Measurements from ENCODE around the gene DOK7.

DNA sequence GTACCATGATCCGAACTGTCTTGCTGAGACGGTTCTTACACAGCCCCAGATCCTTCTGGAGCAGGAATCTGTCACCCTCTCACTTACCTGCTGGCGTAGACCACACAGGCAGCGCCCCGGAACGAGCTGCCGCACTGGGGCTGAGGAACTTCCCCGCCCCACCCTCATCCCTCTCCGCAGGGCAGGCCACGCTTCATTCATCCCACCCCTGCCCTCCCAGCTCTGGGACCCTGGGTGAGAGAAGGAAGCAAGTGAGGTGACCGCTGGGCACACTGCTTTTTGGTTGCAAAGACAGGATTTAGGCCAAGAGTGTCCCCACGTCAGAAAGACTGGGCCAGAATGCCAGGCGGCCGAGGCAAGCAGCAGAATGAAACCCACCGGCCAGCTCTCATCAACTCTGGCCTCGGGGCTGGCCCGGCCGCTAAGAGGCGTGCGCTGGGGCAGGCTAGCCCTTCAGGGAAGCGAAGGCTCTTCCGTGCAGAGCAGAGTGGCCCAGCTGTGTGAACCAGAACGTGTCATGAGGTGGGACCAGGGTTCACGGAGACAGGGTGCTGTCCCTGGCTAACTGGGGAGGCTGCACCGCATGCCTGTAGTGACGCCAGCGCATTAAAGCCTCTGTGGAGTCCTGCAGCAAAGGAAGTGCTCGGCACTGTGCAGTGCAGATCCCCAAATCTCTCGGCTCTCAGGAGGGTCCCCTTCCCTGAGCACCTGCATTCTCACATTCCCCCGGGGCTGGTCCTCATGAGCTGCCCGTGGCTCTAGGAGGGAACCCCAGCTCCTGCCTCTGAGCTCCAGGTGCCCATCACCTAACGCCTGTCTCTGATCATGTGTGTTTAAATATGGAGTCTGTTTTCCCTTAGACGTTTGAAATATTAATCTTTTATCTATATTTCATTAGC lies 62.7 kb downstream of the DOK7 start:
- TF ChIP-seq, protein P1, sequence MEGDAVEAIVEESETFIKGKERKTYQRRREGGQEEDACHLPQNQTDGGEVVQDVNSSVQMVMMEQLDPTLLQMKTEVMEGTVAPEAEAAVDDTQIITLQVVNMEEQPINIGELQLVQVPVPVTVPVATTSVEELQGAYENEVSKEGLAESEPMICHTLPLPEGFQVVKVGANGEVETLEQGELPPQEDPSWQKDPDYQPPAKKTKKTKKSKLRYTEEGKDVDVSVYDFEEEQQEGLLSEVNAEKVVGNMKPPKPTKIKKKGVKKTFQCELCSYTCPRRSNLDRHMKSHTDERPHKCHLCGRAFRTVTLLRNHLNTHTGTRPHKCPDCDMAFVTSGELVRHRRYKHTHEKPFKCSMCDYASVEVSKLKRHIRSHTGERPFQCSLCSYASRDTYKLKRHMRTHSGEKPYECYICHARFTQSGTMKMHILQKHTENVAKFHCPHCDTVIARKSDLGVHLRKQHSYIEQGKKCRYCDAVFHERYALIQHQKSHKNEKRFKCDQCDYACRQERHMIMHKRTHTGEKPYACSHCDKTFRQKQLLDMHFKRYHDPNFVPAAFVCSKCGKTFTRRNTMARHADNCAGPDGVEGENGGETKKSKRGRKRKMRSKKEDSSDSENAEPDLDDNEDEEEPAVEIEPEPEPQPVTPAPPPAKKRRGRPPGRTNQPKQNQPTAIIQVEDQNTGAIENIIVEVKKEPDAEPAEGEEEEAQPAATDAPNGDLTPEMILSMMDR (IDR thresholded peaks at IDR 0.05; ENCODE audit: extremely low read depth in 1 of 2, insufficient read depth in 1 of 2, low read depth in 1 of 2, low read length in 2 of 2), result no peak
- TF ChIP-seq POLR2AphosphoS5 (IDR thresholded peaks at IDR 0.05; ENCODE audit: insufficient read depth, low read depth, low read length), result no peak
- TF ChIP-seq POLR2A (IDR thresholded peaks at IDR 0.05; ENCODE audit: low read depth, low read length), result no peak
- TF ChIP-seq EZH2 (IDR thresholded peaks at IDR 0.05; ENCODE audit: borderline replicate concordance, low read depth, low read length, severe bottlenecking), result no peak
- TF ChIP-seq JUN (IDR thresholded peaks at IDR 0.05; ENCODE audit: borderline replicate concordance, insufficient read depth, insufficient read length, low read depth), result no peak
- TF ChIP-seq MYC (IDR thresholded peaks at IDR 0.05; ENCODE audit: low read depth, low read length), result no peak

Measured in endothelial cell of umbilical vein (primary cell).